HuH-7 (cell line): Measurements from ENCODE around the gene GRIA1.
"Not testable (repeated sequence)": the region's sequence is repeated elsewhere in the genome, so short reads cannot be mapped to it uniquely, and the experiment has no call there.

Experiments used
- DNase-seq: peaks from one replicate; pipeline ENCODE4 v3.0.0; 2011; ENCODE audit warnings: low spot score

The GRIA1 gene

DNA sequence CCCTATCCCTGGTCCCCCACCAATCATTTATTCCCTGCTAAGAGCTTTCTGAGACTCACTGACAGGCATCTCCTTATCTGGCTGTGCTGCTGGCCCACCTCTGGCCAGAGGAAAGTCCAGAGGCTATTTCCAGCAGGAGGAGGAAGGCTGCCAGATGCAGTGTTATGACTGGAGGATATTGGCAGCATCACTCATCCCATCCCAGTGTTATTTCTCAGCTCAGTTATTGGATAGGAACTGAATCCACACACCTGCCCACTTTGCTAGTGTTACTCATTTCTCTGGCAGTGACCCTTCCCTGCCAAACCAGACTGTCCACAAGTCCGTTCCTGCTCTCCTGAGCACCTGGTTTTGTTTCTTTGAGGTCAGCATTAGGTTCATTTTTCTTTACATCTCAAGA, 228.2 kb downstream of the GRIA1 start:
- DNase-seq = no peak

DNA sequence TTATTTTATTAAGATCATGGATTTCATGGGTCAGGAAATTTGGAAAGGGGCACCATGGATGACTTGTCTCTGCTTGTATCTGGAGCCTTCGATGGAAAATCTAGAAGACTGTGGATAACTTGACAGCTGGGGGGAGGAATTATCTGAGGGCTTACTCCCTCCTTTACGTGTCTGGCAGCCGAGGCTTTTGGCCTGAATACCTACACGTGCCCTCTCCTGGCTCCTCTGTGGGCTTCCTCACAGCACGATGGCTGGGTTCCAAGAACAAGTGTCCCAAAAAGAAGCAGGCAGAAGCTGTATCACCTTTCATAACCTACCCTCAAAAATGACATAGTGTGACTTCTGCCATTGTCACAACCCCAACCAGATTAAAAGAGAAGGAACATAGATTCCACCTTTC, 228.9 kb downstream of the GRIA1 start:
- DNase-seq = no peak

DNA sequence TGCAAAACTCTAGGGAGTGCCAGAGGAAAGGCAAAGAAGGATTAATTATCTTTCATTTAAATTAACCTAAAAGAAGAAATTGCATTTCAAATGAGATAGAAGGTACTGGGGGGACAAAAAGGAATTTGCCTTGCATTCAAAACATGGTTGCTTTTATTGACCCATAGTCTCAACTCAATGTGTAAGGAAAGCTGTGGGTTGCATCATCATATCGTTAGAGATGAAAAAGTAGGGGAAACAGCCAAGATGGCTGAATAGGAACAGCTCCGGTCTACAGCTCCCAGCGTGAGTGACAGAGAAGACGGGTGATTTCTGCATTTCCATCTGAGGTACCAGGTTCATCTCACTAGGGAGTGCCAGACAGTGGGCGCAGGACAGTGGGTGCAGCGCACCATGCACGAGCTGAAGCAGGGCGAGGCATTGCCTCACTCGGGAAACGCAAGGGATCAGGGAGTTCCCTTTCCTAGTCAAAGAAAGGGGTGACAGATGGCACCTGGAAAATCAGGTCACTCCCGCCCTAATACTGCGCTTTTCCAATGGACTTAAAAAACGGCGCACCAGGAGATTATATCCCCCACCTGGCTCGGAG, 232.6 kb downstream of the GRIA1 start:
- DNase-seq = not testable (repeated sequence)

DNA sequence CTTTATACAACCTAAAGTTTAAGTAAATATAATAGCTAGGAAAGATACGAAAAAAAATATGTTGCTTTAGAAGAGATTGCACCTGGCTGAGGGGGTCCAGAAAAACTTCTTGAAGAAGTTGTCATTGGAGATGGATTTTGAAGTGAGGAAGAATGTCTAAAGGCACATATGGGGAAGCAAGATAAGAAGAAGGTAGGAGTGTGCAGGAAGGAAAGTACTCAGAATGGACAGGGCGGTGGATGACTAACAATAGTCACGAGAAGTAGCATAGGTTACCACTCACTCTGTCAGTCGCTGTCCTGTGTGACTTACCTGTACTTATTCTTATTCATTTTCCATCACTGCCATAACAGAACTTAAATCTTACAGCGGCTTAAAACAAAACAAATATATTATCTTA, 251.6 kb downstream of the GRIA1 start:
- no peak for DNase-seq

DNA sequence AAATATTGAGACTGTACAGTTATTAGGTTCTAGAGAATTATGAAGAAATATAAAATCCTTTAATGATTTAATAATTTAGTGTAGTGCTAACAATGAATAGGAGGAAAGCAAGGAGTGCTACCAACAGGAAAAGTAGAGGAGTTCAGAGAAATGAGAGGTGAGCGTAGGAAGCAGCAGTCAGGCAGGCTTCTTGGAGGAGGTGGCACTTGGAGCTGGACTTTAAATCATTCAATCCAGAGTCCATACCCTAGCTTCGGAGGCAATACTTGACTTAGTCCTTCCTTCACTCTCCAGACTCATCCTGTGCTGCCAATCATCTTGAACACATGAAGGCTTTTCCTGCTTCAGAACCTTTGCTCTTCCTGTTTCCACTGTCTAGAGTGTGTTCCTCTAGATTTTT, 254.3 kb downstream of the GRIA1 start:
- DNase-seq = no peak

DNA sequence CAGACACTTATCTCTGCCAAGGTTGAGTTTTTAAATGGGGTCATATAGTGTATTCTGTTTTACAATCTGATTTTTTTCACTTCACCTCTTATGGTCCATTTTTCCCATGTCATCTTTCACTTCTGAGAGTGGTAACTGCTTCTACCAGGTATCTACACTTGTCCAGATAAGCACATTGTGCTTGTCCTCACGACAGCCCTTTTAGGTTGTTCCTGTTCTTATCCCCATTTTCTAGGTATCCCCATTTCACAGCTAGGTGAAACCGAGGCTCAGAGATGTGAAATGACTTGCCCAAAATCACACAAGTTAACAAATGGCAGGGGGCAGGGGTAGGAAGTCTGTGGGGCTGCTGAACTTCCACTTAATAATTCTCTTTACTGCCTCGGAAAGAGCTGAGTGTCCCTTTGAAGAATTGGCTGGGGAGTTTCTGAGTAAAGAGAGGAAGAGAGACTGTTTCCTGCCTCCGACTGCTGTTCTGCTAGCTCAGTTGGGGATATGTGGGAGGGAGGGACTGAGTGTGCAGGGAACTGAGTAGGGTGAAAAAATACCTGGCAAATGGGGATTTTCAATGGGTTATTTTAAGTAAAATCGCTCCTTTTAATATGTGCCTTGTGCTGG, 255.4 kb downstream of the GRIA1 start:
- DNase-seq = no peak

DNA sequence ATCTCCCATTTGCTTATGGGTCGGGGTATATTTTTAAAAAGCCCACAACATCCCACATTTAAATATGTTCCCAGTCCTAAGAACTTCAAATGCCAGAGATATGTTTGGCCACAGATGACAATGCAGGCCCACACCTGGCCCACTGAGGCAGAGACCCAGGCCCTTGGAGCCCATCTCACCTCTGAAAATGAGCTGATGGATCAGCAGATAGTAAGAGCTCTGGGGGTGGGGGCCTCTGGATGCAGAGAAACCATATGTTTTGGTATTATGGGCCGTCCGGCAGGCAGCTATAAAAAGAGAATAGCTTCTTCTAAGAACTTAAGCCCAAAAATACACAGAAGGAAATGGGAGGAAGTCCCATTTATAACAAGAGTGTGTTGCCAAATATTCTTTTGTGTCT, 256.0 kb downstream of the GRIA1 start:
- DNase-seq = no peak

DNA sequence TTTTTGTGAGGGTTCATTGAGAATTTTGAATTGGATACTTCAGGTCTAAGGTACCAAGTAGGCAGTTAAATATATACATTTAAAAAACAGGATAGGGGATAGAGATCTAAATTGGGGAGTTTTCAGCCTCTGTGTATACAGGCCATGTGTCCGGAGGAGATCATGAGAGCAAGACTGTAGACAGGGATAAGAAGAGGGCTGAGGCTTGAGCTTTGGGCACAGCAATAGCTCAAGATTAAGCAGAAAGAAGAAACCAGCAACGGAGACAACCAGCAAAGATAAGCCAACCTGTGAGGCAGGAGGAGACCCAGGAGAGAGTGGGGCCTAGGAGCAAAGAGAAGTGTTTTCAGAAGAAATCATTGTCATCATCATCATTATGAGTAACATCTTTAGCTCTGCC, 258.4 kb downstream of the GRIA1 start:
- DNase-seq = no peak

DNA sequence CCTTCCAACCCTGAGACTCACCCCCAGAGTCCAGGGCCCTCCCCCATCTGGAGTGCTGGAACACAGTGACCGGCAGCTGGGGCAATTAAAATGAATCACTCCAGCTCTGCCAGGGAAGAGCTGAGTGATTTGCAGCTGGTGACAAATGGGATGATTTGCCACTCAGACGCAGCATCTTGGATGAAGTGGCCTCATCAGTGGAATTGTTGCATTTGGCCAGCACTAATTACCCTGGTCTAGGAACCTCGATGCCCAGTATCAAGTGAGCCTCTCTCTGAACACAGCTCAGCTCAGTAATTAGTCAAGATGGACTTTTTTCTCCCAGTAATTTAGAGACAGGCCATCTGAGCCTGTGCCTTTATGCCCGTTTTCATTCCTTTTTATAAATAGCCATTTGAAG, 259.5 kb downstream of the GRIA1 start:
- no peak for DNase-seq

DNA sequence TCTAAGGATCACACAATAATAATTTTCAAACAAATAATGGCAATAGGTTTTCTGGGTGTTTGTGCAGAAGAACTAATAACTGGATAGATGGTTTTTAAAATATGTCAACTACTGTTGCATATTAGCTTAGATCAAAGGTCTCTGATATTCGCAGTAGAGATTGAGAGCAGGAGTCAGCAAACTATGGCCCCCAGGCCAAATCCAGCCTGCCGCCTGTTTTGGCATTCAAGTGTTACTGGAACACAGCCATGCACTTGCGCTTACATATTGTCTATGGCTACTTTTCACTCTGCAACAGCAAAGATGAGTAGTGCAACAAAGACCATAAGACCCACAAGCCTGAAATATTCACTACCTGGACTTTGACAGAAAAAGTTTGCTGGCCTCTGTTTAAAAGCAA, 260.8 kb downstream of the GRIA1 start:
- no peak for DNase-seq

DNA sequence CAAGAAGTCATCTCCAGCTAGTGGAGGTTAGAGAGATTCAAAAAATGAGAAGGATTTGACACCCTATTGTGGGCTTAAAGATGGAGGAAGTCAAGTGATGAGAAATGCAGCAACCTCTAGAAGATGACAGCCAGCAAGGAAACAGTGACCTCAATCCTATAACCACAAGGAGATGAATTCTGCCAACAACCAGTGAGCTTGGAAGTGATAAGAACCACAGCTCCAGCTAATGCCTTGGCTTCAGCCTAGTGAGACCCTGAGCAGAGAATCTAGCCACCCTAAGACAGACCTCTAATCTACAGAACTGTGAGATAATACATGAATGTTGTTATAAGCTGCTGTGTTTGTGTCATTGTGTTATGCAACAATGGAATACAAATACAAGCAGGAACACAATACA, 262.4 kb downstream of the GRIA1 start:
- DNase-seq = no peak

DNA sequence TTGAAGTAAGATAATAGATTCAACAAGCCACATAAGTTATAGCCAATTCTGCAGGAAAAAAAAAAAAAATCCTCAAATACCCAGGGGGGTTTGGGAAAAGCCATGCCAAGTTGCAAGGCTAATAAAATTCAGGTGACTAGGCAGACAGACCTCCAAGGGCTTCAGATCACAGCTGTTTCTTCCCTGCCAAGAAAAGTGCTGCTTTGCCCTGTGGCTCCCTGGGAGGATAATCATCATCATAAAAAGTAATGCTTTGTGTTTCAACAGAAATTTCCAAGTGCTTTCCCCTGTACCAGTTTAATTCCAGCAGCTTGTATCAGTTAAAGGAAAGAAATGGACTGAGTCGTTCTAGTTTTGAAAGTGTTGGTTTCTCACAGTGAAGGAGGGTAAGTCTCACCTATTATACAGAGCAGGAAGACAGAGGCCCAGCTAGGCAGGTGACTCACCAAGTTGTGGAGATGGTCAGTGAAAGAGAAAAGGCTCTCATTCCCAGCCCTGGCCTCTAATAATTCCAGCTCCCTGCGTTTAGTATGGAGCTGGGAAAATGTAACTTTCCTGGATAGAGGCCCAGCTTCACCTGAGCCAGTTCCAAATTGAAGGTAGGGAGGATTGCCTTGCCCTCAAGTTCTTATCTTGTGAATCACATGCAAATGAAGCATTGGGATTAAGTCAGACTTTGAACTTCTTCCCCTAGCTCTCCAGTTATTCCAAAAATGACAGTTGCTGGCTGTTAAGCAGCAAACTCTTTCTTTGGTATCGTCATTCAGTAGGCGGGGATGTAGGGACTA, 263.4 kb downstream of the GRIA1 start:
- no peak for DNase-seq

DNA sequence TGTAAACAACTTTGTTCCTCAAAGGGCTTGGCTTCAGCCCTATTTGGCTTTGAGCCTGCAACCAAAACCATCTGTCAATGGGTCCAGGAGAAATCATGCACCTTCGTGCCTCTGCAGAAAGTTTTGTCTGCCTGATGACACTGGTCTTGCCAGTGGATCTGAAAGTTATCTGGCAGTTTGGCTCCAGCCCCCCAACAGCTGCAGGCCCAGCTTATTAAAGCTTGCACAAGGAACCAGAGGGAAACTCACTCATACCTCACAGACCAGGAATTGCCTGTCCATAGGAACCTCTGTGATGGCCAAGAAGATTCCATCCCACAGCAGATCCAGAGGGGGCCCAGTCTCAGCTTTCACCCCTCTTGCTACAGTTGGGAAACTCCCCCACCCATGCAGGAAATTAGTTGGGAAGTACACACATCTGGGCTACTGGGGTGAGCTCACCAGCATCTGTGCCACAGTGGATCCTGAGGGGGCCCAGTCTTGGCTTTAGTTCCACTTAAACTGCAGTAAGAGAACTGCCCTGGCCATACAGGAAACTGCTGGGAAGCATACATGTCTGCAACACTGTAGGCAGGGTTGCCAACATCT, 265.5 kb downstream of the GRIA1 start:
- no peak for DNase-seq

DNA sequence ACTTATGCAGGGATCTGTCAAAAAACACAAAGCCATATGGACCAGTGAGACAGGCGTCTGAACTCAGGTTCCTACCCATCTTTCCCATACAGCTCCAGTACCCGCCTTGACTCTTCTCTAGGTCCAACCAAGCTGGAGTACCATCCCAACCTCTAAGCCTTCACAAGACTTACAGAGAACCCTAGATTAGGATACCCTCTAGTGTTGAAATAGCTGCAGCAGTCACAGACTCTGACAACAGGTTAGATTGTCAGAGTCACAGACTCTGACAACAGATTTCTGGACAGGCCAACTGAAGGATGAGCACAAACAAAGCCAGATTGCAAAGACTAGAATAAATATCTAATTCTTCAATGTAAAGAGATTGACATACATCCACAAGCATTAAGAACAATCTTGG, 266.1 kb downstream of the GRIA1 start:
- DNase-seq = no peak

DNA sequence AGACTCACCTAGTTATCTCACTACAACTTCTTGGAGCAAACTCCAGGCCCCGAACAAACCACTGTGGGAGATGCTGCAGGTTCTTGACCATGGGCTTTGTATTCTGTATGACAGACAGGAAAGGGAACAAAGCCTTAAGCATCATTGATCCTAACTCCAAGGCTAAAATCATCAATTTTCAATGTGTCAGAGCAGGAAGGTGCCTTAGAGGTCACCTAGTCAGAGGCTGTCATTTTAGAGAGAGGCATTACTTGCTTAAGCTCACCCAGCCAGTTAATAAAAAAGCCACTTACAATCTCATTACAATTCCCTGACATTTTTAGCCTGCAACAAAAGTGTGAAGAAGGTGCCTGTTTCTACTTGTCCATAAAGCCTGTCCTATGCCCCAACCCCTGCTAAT, 275.5 kb downstream of the GRIA1 start:
- DNase-seq = no peak

DNA sequence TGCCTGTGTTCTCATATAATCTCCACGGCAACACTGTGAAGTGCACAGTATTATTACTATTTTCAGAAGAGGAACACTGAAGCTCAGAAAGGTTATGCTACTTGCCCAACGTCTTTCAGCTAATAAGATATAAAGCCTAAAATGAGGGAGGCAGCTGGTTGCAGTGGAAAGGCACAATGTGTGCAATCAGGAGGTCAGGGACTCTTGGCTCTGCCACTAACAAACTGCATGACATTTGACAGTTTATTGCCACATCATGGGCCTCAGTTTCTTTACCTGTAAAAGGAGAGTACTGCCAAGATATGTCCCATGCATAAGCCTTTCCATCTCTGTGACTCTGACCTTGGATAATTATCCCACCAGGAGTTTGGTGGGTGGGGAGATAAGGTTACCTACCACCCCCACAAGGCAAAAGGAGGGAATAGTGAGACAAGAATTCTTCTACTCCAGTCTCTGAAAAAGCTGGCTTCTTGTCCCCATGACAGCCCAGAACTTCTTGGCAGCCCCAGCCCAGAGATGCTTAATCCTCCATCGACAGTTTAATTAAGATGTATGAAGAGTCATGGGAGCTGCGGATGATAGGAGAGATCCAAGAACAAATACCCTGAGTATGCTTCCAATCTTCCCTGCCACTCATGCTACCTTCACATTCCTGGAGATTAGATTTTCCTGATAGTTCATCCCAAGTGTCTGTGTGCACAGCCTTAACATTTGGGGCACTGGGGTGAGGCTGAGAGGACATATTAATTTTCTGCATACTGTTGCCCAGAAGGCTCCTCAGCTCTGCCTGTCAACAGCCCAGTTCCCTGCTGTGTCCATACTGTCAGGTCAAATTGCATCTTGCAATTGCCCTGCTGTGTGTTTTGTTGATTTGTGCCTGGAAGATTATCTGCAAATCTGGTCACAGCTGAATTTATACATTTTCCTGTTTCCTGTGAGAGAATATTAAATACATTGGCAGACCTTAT, 277.0 kb downstream of the GRIA1 start:
- no peak for DNase-seq

DNA sequence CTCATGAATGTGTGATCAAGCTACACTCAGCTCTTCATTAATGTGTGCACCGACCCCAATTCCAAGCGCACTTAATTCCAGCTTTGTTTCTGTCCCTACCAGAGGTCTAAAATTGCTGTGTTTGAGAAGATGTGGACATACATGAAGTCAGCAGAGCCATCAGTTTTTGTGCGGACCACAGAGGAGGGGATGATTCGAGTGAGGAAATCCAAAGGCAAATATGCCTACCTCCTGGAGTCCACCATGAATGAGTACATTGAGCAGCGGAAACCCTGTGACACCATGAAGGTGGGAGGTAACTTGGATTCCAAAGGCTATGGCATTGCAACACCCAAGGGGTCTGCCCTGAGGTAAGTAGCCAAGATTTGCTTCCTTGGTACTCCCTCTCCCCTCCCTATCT, 279.6 kb downstream of the GRIA1 start:
- no peak for DNase-seq

DNA sequence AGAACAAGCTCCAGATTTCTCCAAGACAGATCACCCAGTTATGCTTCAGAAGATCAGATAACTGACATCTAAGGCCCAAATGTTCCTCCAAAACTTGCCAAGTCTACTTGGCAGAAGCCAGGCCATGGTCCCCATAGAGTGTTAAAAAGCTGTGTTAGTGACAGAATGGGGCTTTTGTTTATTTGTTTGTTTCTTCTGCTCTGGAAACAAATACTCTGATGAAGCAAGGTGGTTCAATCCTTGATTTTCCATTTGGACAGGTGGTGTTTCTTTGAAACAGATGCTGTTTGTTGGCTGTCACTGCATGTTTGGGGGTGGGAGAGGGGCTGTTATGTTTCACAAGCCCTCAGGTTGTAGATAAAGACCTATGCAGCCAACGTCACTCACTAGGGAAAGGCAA, 284.2 kb downstream of the GRIA1 start:
- no peak for DNase-seq

DNA sequence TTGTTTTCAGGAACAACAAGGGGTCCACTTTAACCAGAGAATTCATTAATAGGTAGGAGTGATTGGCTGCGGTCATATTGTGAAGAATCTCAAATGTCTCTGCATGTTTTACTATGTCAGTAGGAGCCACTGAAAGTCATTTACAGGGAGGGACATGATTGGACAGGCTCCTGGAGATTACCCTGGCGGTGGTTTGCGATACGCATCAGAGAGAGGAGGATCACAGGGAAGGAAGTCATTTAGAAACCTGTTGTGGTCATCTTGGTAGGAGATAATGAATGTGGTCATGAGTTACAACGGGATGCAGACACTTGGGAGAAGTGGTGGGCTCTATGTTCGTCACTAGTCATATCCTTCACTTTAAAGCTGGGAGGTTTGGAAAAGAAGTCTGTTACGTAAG, 285.5 kb downstream of the GRIA1 start:
- DNase-seq = no peak

DNA sequence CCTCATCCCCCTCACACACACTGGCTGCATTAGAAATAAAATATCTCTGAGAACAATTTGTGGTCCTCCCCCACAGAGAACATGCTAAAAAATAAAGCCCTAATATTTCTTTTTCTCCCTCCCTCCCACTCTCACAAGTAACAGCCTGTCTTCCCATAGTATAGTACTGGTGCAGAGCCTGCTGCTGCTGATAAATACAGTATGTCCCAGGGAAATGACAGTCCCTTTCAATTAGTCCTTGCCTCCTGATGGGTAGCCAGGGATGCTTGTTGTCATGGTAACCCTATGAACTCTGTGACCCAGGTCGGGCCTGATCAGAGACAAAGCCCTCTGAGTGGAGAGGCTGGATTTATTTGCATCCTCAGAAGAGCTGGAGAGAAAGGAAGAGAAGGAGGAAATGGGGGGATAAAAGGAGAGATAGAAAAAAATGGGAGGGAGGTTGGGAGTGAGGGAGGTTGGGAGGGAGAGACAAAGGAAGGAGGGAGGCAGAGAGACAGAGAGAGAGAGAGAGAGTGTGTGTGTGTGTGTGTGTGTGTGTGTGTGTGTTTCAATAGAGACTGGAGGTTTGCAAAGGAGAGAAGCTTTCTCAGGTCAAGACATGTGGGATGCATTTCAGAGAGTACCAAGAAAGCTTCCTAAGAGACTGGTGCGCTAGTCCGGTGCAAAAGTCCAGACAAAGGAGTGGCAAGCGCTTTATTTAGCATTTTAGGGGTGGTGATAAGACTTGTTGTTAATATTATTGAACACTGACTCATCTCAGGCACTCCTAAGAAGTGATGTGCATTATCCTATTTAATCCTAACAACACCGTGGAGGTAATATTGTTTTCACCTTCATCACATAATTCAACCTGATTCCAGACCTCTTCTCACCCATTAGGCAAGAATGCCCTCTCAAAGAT, 287.5 kb downstream of the GRIA1 start:
- DNase-seq = no peak

DNA sequence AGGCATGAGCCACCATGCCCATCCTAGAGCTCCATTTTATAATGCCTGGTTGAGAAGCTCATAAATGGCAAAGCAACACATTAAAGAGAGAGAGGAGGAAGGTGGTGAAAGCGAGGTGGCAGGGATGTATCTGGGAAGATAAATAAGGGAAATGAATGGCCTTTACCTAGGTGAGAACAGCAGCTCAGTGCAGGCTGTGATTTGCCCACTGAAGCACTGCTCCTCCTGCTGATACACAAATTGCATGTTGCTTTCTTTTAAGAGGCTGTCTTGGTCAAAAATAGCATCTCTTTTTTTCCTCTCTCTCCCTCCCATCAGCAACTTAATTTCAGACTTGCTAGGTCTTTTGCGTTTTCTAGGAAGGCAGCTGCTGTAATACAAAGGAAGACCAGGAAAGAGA, 289.4 kb downstream of the GRIA1 start:
- DNase-seq = no peak
